SK-N-SH treated with all-trans-retinoic acid at 6 μM for 48 hours (cell line): Measurements from ENCODE around the gene MC3R.

Experiments
- ATAC-seq: fragments of 200-7000 bp; cut with Tn5 transposase; 3 replicates; pipeline ENCODE4 v1.9.1; 2020; ENCODE audit warnings: mild to moderate bottlenecking, moderate library complexity
- ARNTL ChIP-seq: fragments of 450-650 bp; formaldehyde crosslinking; IDR thresholded peaks from 2 replicates; pipeline ENCODE4 v1.5.0; 2020; ENCODE audit warnings: low read depth, mild to moderate bottlenecking, moderate library complexity, borderline replicate concordance
- BACH2 ChIP-seq: fragments of 250-450 bp; sonication (Bioruptor Pico); IDR thresholded peaks from 2 replicates; pipeline ENCODE4 v1.9.0; 2021; ENCODE audit warnings: mild to moderate bottlenecking, borderline replicate concordance
- CSDC2 ChIP-seq: fragments of 250-450 bp; sonication (Bioruptor Pico); IDR thresholded peaks from 2 replicates; pipeline ENCODE4 v1.5.0; 2020; ENCODE audit warnings: mild to moderate bottlenecking, moderate library complexity
- ESRRG ChIP-seq: fragments of 250-450 bp; sonication (Bioruptor Pico); IDR thresholded peaks from 2 replicates; pipeline ENCODE4 v1.6.1; 2021; ENCODE audit warnings: mild to moderate bottlenecking
- GLIS3 ChIP-seq: fragments of 250-450 bp; sonication (Bioruptor Pico); IDR thresholded peaks from 2 replicates; pipeline ENCODE4 v1.5.0; 2020; ENCODE audit warnings: mild to moderate bottlenecking, moderate library complexity
- OSR1 ChIP-seq: fragments of 250-450 bp; sonication (Bioruptor Pico); IDR thresholded peaks from 2 replicates; pipeline ENCODE4 v1.8.0; 2022; ENCODE audit warnings: moderate library complexity, mild to moderate bottlenecking, inconsistent platforms
- PPARA ChIP-seq: fragments of 250-450 bp; sonication (Bioruptor Pico); IDR thresholded peaks from 2 replicates; pipeline ENCODE4 v1.5.0; 2020; ENCODE audit warnings: mild to moderate bottlenecking, borderline replicate concordance
- RARB ChIP-seq: fragments of 250-450 bp; sonication (Bioruptor Pico); IDR thresholded peaks from 2 replicates; pipeline ENCODE4 v1.8.0; 2021; ENCODE audit warnings: mild to moderate bottlenecking, moderate library complexity
- SNAI2 ChIP-seq: fragments of 250-450 bp; sonication (Bioruptor Pico); IDR thresholded peaks from 2 replicates; pipeline ENCODE4 v1.5.0; 2020; ENCODE audit warnings: mild to moderate bottlenecking, moderate library complexity
- TCF4 ChIP-seq: fragments of 250-450 bp; sonication (Bioruptor Pico); IDR thresholded peaks from 2 replicates; pipeline ENCODE4 v1.8.0; 2021; ENCODE audit warnings: mild to moderate bottlenecking, moderate library complexity, borderline replicate concordance
- TOX ChIP-seq: fragments of 250-450 bp; sonication (Bioruptor Pico); IDR thresholded peaks from 2 replicates; pipeline ENCODE4 v1.8.0; 2021; ENCODE audit warnings: mild to moderate bottlenecking, moderate library complexity, borderline replicate concordance
- ZC3H10 ChIP-seq: fragments of 250-450 bp; sonication (Bioruptor Pico); IDR thresholded peaks from 2 replicates; pipeline ENCODE4 v1.5.1; 2021; ENCODE audit warnings: mild to moderate bottlenecking, moderate library complexity
- ZFP3 ChIP-seq: fragments of 250-450 bp; sonication (Bioruptor Pico); IDR thresholded peaks from 2 replicates; pipeline ENCODE4 v1.5.0; 2020; ENCODE audit warnings: mild to moderate bottlenecking, moderate library complexity
- ZFP30 ChIP-seq: fragments of 450-650 bp; formaldehyde crosslinking; IDR thresholded peaks from 2 replicates; pipeline ENCODE4 v1.5.0; 2022; ENCODE audit warnings: mild to moderate bottlenecking, moderate library complexity
- ZNF565 ChIP-seq: fragments of 450-650 bp; formaldehyde crosslinking; conservative IDR thresholded peaks from 2 replicates; pipeline ENCODE4 v1.5.0; 2020; ENCODE audit warnings: low read depth, mild to moderate bottlenecking, moderate library complexity
- ZNF70 ChIP-seq: fragments of 450-650 bp; formaldehyde crosslinking; IDR thresholded peaks from 2 replicates; pipeline ENCODE4 v1.5.0; 2020; ENCODE audit warnings: mild to moderate bottlenecking, moderate library complexity
- ZNF8 ChIP-seq: fragments of 450-650 bp; formaldehyde crosslinking; IDR thresholded peaks from 2 replicates; pipeline ENCODE4 v1.5.0; 2020; ENCODE audit warnings: mild to moderate bottlenecking, moderate library complexity
- TF ChIP-seq, protein P1 (sequence below): fragments of 250-450 bp; sonication (Bioruptor Pico); IDR thresholded peaks from 2 replicates; pipeline ENCODE4 v1.5.1; 2021; ENCODE audit warnings: mild to moderate bottlenecking, moderate library complexity
- TF ChIP-seq, protein P2 (sequence below): fragments of 250-450 bp; sonication (Bioruptor Pico); IDR thresholded peaks from 2 replicates; pipeline ENCODE4 v1.8.0; 2020; ENCODE audit warnings: mild to moderate bottlenecking, moderate library complexity, borderline replicate concordance
- TF ChIP-seq, protein P3 (sequence below): fragments of 250-450 bp; sonication (Bioruptor Pico); IDR thresholded peaks from 2 replicates; pipeline ENCODE4 v1.5.1; 2020; ENCODE audit warnings: low read depth, mild to moderate bottlenecking, moderate library complexity
- TF ChIP-seq, protein P4 (sequence below): fragments of 250-450 bp; sonication (Bioruptor Pico); IDR thresholded peaks from 2 replicates; pipeline ENCODE4 v1.8.0; 2021; ENCODE audit warnings: low read depth, mild to moderate bottlenecking, moderate library complexity, borderline replicate concordance

Gene MC3R

DNA sequence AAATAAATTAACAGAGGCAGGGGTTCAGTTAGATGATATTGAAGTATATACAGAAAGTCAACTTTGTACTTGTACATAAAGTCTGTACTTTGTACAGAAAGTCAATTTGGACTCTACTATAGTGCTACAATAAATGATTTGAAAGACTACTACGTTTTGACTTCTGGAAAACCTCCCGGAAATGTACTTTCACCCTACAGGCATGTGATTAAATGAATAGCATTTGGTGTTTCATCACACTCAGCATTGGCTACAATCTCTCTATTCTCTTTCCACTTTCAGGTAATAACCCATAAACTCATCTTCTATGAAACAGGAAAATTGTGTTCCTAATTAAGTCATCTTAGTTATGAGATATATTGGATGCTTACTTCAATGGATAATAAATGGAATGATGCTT is 25.6 kb upstream of the MC3R start:
- TF ChIP-seq ZNF565 (CRISPR knock-in tag) (no peak), TCF4 (CRISPR knock-in tag) (no peak)
- TF ChIP-seq, protein P1, sequence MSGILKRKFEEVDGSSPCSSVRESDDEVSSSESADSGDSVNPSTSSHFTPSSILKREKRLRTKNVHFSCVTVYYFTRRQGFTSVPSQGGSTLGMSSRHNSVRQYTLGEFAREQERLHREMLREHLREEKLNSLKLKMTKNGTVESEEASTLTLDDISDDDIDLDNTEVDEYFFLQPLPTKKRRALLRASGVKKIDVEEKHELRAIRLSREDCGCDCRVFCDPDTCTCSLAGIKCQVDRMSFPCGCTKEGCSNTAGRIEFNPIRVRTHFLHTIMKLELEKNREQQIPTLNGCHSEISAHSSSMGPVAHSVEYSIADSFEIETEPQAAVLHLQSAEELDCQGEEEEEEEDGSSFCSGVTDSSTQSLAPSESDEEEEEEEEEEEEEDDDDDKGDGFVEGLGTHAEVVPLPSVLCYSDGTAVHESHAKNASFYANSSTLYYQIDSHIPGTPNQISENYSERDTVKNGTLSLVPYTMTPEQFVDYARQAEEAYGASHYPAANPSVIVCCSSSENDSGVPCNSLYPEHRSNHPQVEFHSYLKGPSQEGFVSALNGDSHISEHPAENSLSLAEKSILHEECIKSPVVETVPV (CRISPR knock-in tag): no peak
- ATAC-seq: no peak

DNA sequence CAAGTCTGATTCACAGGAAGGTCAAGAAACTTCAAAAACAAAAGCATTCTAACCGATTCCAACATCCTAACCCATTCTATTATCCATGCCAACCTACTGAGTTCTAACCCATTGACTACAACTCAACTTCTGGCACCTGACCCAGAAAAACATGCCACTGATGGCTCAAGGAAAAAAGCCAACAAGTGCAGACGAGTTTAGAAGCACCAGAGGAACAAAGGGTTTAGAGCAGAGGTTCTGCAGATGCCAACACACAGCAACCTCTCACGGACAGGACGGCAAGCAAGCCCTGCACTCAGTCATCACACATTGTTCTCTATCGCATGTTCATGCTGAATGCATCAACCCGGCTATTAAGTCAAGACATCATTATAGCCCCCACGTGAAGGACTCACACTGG is 25.2 kb upstream of the MC3R start:
- ATAC-seq: no peak
- TF ChIP-seq TCF4 (CRISPR knock-in tag): no peak
- TF ChIP-seq ZC3H10 (CRISPR knock-in tag): no peak
- TF ChIP-seq, protein P2, sequence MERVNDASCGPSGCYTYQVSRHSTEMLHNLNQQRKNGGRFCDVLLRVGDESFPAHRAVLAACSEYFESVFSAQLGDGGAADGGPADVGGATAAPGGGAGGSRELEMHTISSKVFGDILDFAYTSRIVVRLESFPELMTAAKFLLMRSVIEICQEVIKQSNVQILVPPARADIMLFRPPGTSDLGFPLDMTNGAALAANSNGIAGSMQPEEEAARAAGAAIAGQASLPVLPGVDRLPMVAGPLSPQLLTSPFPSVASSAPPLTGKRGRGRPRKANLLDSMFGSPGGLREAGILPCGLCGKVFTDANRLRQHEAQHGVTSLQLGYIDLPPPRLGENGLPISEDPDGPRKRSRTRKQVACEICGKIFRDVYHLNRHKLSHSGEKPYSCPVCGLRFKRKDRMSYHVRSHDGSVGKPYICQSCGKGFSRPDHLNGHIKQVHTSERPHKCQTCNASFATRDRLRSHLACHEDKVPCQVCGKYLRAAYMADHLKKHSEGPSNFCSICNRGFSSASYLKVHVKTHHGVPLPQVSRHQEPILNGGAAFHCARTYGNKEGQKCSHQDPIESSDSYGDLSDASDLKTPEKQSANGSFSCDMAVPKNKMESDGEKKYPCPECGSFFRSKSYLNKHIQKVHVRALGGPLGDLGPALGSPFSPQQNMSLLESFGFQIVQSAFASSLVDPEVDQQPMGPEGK: no peak
- TF ChIP-seq, protein P3, sequence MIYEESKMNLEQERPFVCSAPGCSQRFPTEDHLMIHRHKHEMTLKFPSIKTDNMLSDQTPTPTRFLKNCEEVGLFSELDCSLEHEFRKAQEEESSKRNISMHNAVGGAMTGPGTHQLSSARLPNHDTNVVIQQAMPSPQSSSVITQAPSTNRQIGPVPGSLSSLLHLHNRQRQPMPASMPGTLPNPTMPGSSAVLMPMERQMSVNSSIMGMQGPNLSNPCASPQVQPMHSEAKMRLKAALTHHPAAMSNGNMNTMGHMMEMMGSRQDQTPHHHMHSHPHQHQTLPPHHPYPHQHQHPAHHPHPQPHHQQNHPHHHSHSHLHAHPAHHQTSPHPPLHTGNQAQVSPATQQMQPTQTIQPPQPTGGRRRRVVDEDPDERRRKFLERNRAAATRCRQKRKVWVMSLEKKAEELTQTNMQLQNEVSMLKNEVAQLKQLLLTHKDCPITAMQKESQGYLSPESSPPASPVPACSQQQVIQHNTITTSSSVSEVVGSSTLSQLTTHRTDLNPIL (CRISPR knock-in tag): no peak
- TF ChIP-seq RARB: no peak
- no peak for TF ChIP-seq OSR1 (CRISPR knock-in tag)
- TF ChIP-seq ZNF565 (CRISPR knock-in tag): no peak
- TF ChIP-seq ARNTL (CRISPR knock-in tag): no peak
- TF ChIP-seq PPARA (CRISPR knock-in tag): no peak
- TF ChIP-seq ZNF8 (CRISPR knock-in tag): no peak
- TF ChIP-seq, protein P4, sequence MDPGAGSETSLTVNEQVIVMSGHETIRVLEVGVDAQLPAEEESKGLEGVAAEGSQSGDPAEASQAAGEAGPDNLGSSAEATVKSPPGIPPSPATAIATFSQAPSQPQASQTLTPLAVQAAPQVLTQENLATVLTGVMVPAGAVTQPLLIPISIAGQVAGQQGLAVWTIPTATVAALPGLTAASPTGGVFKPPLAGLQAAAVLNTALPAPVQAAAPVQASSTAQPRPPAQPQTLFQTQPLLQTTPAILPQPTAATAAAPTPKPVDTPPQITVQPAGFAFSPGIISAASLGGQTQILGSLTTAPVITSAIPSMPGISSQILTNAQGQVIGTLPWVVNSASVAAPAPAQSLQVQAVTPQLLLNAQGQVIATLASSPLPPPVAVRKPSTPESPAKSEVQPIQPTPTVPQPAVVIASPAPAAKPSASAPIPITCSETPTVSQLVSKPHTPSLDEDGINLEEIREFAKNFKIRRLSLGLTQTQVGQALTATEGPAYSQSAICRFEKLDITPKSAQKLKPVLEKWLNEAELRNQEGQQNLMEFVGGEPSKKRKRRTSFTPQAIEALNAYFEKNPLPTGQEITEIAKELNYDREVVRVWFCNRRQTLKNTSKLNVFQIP: no peak
- TF ChIP-seq GLIS3 (CRISPR knock-in tag): no peak
- no peak for TF ChIP-seq ZFP30 (CRISPR knock-in tag)
- TF ChIP-seq ZFP3: no peak
- TF ChIP-seq CSDC2 (CRISPR knock-in tag): no peak
- TF ChIP-seq ESRRG (CRISPR knock-in tag): no peak
- no peak for TF ChIP-seq TOX (CRISPR knock-in tag)
- TF ChIP-seq ZNF70 (CRISPR knock-in tag): no peak

DNA sequence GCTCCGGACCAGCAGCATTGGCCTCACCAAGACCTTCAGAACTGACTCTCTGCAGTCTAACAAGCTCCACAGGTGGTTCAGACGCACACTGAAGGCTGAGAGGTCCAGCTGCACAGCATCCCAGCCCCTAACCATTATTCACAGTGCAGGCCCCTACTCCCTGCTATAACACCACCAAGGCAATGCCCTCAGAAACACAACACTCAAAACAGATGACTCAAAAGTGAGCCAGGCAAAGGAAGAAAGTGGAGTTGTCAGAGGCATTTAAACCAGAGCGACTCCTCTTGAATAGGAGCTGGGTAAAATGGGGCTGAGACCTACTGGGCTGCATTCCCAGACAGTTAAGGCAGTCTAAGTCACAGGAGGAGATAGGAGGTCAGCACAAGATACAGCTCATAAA is 20.5 kb upstream of the MC3R start:
- ATAC-seq: no peak
- TF ChIP-seq TCF4 (CRISPR knock-in tag) (no peak), ZFP30 (CRISPR knock-in tag) (no peak), GLIS3 (CRISPR knock-in tag) (no peak), PPARA (CRISPR knock-in tag) (no peak), ZC3H10 (CRISPR knock-in tag) (no peak), CSDC2 (CRISPR knock-in tag) (no peak), BACH2 (CRISPR knock-in tag) (no peak), RARB (no peak), ZNF8 (CRISPR knock-in tag) (no peak), TOX (CRISPR knock-in tag) (no peak), ZNF70 (CRISPR knock-in tag) (no peak), ESRRG (CRISPR knock-in tag) (no peak), SNAI2 (CRISPR knock-in tag) (no peak), ZNF565 (CRISPR knock-in tag) (no peak)
- TF ChIP-seq, protein P2: no peak
- TF ChIP-seq, protein P4: no peak
- TF ChIP-seq, protein P1 (CRISPR knock-in tag): no peak
- TF ChIP-seq, all 23 proteins: peak for 0
